GM21717 (cell line): ENCODE data around the gene PAQR6.

Source experiments
- ATAC-seq: cut with Tn5 transposase; IDR thresholded peaks from one replicate; pipeline ENCODE4 v1.9.1; 2021; ENCODE audit warnings: mild to moderate bottlenecking, moderate library complexity; ENCODE audit not compliant: unreplicated experiment

The PAQR6 gene, protein sequence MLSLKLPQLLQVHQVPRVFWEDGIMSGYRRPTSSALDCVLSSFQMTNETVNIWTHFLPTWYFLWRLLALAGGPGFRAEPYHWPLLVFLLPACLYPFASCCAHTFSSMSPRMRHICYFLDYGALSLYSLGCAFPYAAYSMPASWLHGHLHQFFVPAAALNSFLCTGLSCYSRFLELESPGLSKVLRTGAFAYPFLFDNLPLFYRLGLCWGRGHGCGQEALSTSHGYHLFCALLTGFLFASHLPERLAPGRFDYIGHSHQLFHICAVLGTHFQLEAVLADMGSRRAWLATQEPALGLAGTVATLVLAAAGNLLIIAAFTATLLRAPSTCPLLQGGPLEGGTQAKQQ

DNA sequence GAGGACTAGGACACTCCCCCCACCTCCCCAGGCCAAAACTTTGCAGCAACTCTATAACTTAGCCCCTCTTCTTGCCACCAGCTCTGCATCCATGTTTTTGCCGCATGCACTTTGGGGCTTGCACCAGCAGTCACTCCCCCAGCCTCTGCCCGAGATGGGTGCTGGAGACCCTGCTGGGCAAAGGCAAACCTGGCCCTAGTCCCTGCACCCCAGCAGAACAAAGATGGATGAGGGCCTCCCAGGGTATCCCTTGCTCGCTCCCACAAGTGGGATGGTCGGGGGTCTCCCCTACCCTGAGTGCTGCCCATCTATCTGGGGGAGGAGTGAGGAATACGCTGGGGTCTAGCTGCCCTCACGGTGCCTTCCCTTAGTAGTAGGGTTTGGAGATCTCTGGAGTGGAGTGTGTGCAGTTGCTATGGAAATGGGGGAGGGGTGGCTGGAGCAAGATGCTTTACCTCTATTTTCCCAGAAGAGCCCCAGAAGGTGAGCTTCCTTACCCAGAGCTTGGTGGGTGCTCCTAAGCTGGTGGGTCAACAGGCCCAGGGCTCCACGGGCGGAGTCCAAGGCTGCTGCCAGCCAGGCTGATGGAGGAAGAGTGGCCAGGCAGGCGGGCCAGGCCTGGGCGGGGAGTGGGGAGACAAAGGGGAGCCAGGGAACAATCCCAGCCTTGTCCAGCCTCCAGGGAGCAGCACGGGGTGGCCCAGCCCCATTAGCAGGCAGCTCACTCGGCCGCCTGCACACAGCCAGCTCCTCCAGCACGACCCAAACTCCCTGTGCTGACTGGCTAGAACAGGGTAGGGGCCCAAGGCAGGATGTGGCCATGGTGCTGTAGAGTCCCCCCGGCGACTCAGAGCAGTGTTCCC lies at the start of gene PAQR6:
PAQR6 (minus strand) TSS at position 597 of the 863 bp plus-strand sequence. CDS start 1,325 bp downstream, outside the sequence.
- no peak for ATAC-seq

DNA sequence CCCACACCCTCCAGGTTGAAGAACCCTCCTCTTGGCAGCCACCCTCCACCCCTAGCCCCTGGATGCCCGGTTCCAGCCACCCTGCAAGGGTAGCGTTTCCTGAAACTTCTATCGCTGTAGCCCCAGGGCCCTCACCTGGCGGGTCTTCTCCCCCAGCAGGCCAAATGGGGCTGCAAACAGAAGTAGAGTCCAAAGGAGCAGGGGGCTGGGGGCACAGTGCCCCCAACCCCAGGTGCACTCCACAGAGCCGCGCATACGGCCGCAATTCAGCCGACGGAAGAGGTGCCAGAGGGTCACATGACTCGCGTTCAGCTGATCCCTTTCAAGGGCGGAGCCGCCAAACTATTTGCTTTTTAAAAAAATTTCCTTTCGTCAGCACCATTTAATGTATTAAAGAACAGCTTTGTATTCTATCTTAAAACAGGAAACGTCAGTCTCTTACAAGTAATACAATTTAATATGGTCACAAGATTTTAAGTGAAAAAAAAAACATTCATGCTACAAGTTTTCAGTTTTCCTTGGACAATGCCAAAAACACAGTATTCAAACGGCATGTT lies 47.6 kb upstream of the PAQR6 start, which contains the start of gene GLMP:
GLMP (minus strand) TSS at position 289 of the 557 bp plus-strand sequence; CDS start at position 255, 34 bp downstream.
- ATAC-seq = no peak

DNA sequence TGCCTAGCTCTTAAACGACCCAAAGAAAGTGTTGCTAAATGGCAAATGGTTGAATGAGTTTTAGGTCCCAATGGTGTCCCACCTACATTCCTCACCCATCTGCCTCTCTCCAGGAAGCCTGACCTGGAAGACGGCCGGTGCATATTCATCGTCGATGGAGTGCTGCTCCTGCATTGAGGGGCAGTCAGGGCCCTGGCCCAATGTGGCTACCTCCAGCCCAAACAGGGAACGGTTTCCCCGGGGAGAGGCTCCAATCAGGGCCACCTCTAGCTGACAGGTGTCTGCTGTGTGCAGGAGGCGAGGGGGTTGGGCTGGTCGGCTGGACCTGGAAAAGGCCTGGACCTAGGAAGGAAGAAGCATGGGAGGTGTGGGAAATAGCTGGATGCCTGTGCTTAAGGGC lies 46.0 kb upstream of the PAQR6 start:
- ATAC-seq = no peak

DNA sequence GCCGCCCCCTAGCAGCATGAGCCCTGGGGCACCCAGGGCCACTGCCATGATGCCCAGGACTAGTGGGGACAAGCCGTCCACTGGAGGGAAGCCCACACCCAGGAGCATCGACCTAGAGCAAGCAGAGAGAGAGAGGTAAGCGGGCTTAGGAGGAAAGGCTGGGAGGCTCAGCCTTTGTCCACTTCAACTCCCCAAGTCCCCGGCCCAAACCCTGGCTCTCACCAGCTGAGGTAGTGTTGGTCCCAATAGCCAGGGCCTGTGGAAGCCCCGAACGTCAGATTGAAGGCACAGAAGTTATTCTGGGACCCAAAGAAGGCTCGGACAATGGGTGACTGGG lies 45.2 kb upstream of the PAQR6 start:
- no peak for ATAC-seq

DNA sequence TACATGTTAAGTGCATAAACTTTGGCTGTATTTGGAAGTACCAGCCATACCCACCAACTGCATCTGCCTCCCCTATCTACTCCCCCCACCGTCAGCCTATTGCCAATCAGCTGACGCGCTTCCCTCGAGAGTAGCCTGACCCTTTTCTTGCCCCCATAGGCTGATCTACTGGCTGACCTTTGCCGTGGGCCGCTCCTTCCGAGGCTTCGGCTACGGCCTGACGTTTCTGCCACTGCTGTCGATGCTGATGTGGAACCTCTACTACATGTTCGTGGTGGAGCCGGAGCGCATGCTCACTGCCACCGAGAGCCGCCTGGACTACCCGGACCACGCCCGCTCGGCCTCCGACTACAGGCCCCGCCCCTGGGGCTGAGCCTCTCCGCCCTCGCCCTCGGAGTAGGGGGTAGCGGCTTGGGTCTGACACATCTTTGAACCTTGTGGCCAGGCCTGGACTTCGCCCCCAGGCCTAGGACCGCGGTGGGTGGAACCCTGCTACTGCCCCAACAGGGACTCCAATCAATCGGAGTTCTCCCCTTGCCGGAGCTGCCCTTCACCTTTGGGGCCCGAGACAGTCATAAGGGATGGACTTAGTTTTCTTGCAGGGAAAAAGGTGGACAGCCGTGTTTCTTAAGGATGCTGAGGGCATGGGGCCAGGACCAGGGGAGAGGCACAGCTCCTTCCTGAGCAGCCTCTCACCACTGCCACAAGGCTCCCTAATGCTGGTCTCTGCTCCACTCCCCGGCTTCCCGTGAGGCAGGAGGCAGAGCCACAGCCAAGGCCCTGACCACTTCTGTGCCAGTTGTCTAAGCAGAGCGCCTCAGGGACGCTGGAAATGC lies 43.6 kb upstream of the PAQR6 start:
- ATAC-seq = no peak

DNA sequence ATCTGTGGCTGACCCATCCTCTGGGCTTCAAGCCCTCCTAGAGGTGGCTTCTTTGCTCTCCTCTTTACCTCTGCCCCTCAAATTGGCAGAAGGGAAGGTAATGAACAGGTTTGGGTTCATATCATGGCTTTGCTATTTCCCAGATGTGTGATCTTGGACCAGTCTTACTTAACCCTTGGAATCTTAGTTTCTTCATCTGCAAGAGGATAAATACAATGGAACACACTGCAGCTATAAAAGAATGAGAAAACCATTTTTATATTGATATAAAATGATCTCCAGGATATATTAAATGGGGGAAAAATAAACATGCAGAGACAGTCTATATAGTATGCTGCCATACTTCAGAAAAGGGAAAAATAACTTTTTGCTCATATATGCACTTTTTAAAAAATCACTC lies 42.0 kb upstream of the PAQR6 start:
- no peak for ATAC-seq

DNA sequence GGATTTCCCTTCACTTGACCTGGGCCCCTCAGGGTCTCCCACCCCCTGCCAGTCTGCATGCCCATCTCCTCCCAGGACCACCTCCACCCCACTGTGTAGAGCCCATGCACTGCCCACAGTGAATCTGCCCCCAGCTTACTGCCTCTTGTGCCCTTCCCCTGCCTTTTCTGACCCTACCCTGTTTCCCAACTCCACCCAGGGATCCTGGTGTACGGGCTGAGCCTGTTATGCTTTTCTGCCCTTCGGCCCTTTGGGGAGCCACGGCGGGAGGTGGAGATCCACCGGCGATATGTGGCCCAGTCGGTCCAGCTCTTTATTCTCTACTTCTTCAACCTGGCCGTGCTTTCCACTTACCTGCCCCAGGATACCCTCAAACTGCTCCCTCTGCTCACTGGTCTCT lies 38.2 kb upstream of the PAQR6 start:
- ATAC-seq = no peak

DNA sequence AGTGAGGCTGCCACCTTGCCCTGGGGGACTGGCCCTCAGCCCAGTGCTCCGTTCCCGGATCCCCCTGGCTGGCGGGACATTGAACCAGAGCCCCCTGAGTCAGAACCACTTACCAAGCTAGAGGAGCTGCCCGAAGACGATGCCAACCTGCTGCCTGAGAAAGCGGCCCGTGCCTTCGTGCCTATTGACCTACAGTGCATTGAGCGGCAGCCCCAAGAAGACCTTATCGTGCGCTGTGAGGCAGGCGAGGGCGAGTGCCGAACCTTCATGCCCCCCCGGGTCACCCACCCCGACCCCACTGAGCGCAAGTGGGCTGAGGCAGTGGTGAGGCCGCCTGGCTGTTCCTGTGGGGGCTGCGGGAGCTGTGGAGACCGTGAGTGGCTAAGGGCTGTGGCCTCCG lies 37.6 kb upstream of the PAQR6 start:
- ATAC-seq = no peak

DNA sequence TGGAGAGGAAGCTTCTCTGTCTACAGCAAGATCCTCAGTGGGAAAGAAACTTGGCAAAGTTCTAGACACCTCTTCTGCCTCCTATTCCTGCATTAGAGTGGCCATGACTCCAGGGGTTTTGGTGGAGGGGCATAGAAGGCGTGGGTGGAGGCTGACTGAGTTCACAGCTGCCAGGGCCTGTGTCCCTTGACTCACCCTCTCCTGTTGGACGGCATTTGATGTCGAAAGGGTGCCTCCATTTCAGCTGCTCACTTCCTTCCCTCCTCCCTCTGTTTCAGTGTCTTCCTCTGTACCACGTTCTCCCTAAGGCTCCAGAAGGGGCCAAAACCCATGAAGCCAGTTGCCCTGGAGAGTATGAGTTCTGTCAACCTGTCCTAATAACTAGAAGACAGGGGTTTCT lies 36.9 kb upstream of the PAQR6 start:
- ATAC-seq = no peak

DNA sequence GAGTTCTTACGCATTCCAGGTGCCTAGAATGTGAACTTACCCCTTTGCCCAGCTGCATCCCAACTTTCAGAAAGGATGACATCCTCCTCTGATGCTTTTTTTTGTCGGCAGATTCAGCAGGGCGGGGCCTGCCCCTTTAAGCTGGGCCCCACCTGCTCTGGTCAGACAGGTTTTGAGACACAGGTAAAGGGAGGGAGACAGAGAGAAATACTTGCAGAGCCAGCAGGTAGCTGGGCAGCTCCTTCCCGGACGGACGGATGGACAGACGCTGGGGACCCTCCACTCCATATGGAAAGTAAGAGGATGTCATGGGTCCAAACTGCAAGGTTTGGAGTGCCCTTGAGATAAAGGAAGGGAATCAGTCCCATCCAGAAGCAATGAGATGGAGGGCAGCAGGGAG lies 36.3 kb upstream of the PAQR6 start, which contains the start of gene TMEM79:
TMEM79 (plus strand) TSS at position 214 of the 400 bp plus-strand sequence. CDS start 902 bp downstream, outside the sequence.
- ATAC-seq = no peak

DNA sequence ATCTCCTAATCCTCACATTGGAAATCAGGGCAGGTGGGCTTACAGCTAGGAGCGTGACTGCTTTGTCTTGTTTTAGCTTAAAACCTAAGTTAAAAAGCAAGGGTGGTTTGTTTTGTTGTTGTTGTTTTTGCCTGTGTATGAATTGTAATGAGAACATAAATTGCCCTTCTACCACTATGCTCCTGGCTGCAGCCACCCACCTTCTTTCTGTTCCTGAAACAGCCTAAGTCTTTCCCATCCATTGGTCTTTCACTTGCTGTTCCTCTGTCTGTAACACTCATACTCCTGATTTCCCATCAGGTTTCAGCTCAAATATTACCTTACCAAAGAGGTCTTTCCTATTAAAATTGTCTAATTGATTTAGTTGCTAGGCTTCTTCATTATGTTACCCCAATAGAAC lies 35.7 kb upstream of the PAQR6 start:
- no peak for ATAC-seq

DNA sequence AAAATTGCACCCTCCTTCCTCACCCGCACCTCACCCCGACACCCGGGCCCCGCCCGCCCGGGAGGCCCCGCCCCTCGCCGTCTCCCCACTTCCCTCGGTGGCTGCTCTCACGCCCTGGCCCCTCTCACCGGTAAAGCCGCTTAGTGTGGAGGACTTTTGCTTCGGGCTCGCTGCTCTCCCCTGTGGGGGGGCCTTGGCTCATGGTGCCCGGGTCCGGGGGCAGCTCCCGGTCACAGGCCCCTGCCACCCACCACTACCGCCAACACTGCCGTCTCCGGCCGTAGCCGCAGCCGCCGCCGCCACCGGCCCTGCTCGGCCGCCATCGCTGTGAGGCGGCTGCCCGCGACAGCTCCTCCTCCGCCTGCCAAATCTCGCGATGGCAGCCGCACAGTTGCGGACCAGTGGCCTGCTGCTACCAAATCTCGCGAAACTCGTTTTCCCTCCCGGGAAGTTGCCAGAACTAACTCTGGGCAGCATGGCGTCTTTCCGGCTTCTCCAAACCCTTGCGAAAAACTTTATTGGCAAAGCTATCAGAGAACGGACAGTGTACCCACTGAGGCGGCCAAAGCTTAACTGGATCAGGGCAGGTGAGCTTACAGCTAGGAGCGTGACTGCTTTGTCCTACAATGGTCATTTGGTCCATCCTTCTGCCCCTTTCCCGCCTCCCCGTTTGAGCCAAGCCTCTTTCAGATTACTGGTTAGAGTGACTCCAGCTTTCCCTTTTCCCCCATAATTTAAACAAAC lies 34.8 kb upstream of the PAQR6 start, which contains the start of gene SMG5:
SMG5 (minus strand) TSS at position 347 of the 744 bp plus-strand sequence; CDS start at position 202, 145 bp downstream.
- peak; percentile 69 for ATAC-seq

DNA sequence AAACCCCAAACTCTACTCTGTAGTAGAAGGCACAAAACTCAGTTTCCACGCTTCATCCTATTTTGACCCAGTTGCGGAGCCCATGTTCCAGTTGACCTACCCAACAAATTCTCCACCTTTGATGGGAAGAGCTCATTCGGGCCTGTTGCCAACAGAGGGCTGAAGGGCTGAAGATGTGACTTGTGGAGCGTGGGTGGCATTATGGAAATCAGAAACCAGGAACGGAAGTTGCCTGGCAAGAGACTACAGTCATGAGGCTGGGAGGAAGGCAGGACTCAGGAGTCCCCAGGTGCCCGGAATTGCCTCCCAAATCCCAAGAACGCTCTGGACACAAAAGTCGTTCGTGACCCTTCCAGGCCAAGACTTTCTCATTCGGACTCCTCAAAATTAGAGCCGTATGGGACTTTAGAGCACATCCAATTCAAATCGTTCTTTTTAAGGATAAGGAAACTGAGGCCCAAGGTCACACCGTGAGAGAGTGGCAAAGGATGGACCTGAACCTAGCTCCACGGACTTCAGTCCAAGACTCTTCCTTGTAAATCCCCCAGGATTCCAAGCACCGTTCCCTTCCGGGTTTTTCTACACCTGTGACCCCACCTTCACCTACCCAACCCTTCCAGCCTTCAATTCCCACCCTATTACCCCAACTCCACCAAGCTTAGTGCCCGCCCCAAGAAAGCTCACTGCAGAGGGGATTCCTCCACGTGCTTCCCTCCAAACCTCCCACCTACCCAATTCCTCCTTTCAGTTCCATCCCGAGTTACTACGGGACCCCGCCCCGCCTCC lies 34.0 kb upstream of the PAQR6 start:
- no peak for ATAC-seq

DNA sequence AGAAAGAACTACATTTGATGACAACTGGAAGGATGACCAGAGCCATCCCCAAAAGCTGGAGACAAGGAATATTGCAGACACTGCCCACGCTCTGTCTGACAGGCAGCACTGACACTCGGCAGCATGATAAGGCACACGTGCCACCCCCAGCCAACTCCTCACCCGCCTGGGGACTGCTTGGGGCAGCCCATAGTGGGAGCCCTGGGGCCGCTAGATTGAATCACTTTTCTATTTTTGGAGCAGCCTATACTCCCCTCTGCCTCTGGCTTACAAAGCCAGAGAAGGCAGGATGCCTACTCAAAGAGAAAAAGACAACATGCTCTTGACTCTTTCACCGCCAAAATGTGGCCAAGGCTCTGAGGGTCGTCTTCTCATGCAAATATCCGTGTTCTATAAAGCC lies 33.4 kb upstream of the PAQR6 start:
- ATAC-seq = peak; percentile 46

DNA sequence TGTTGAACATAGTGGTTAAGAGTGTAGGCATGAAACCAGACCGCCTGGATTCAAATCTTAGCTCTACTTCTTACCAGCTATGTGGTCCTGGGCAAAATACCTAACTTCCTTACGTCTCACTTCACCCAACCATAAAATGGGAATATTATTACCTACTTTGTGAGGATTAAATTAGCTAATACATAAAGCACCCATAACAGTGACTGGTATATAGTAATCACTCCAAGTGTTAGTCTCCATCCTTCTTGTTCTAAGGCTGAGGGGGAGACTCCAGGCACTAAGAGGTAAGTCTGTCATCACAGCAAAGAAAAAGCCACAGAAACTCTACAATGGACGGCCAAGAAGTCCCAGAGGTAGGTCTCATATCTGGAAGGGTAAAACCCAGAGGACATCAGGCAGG lies 32.0 kb upstream of the PAQR6 start:
- no peak for ATAC-seq

DNA sequence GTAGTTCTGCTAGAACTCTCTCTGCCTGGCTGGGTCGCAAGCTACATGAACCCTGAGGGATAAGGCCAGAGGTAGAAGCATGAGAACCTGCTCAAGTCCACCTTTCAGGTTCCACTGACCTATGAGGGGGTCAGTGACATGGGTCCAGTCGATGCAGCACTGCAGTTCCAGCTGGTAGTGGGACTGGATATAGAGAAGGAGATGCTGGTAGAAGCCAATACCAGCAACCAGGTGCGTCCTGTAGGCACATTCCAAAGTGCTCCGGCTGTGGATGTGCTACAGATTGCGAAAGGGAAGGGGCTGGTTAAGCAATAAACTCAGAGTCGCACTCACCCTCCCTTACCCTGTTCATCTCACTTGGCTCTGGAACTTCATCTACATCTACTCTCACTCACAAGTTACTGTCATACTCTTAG lies 29.1 kb upstream of the PAQR6 start:
- ATAC-seq = no peak

DNA sequence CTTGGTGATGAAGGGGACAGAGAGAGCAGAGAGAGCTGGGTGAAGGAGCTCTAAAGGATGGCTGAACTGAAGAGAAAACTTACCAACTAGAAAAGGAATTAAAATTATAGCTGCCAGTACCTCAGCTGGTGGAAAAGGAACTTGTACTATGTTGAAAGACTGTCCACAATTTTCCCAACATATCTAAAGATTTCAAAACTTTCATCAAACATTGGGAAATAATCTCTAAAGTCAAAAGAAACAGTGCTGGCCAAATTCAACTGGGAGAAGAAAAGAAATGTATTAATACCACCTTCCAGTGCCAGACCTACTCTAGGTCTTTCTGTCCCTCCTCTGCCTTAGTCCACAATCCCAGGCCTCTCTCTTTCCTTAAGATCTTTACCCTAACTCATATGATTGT lies 28.7 kb upstream of the PAQR6 start:
- no peak for ATAC-seq

DNA sequence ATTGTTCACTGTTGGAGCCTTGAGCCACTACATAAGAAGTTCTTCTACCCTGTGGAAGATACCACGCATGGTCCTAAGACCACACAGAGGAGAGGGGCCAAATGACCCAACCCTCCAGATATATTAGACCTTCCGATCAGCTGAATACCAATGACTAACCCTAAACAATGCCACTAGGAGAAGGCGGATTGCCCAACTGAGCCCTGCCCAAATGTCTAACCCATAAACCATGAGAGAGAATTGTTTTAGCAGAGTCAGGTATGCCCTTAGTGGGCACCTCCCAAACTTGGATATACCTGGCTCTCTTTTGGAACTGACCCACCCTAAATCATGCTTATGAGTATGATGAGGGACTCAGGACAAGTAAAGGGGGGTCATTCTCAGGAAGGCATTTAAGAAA lies 22.5 kb upstream of the PAQR6 start:
- ATAC-seq = no peak

DNA sequence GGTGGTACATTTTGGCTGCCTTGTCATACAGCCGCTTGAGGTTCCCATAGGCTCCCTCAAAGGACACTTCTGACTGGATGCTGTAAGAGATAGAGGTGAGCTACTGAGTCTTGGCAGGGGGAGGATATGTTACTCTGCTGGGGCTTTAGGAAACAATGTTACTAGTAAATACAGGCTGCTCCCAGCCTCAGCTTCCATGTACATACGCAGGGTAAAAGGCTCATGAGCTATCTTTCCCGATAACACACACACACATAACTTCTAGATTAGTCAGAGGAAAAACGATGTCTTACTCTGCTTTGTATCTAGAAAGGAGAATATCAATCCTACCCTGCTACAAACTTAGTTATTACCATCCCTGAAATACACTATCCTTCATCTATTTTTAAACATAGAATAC lies 20.5 kb upstream of the PAQR6 start:
- no peak for ATAC-seq
